ENCODE measurements around the gene TESK2. TPM values are rescaled to one million over a fixed set of nuclear protein-coding genes. Genes with fewer than 3 reads are reported as not detected.

TESK2 gene
- total and polyA plus RNA-seq, 10 donors = 3.2 to 11.5 (median 7.7) TPM

GRCh38 chr1:45456531-45456930 lies 34.4 kb downstream of the TESK2 start:
- Histone ChIP-seq H3K27me3 (replicated peaks in 1 of 7) (no peaks in the 10 kb centered on the region), H3K9me3 (no peaks in the 10 kb centered on the region), H3K36me3 (peaks cover 0 to 27% (median 0%) of the 10 kb centered on the region in 6 donors), H3K4me3 (no peak overlapping the region), H3K4me1 (no peaks in the 10 kb centered on the region), H3K27ac (no peak overlapping the region)
- intact Hi-C loops (cut with DNase I; ENCODE audit: low total_unique reads) = no loop called here
- no peak for TF ChIP-seq POLR2A (IDR thresholded peaks at IDR 0.05)
- no peak for TF ChIP-seq CTCF (IDR thresholded peaks at IDR 0.05 in 8 of 11, conservative IDR thresholded peaks at IDR 0.05 in 3 of 11)
- TF ChIP-seq POLR2AphosphoS5 (IDR thresholded peaks at IDR 0.05) = no peak
- DNase-seq = no peak

GRCh38 chr1:45455162-45455561 lies 35.8 kb downstream of the TESK2 start:
- Histone ChIP-seq H3K4me3 (no peak overlapping the region), H3K27ac (no peak overlapping the region), H3K9me3 (no peaks in the 10 kb centered on the region), H3K36me3 (peaks cover 0 to 27% (median 0%) of the 10 kb centered on the region in 6 donors), H3K4me1 (no peaks in the 10 kb centered on the region), H3K27me3 (replicated peaks in 1 of 7) (no peaks in the 10 kb centered on the region)
- intact Hi-C loops (cut with DNase I; ENCODE audit: low total_unique reads) = no loop called here
- no peak for DNase-seq
- WGBS, 5 donors = 89 to 94% (median 93%) methylated on average over 4 of the region's 4 CpGs
- TF ChIP-seq POLR2AphosphoS5 (IDR thresholded peaks at IDR 0.05) (no peak), CTCF (IDR thresholded peaks at IDR 0.05 in 8 of 11, conservative IDR thresholded peaks at IDR 0.05 in 3 of 11) (no peak), POLR2A (IDR thresholded peaks at IDR 0.05) (no peak)

GRCh38 chr1:45454464-45454863 lies 36.5 kb downstream of the TESK2 start:
- intact Hi-C loops (cut with DNase I; ENCODE audit: low total_unique reads) = no loop called here
- Histone ChIP-seq H3K4me3 (no peak overlapping the region), H3K27ac (no peak overlapping the region), H3K4me1 (no peaks in the 10 kb centered on the region), H3K27me3 (replicated peaks in 1 of 7) (no peaks in the 10 kb centered on the region), H3K9me3 (no peaks in the 10 kb centered on the region), H3K36me3 (peaks cover 0 to 27% (median 0%) of the 10 kb centered on the region in 6 donors)
- 92 to 96% (median 94%) methylated on average over 4 of the region's 4 CpGs for WGBS, 5 donors
- TF ChIP-seq CTCF (IDR thresholded peaks at IDR 0.05 in 8 of 11, conservative IDR thresholded peaks at IDR 0.05 in 3 of 11) (no peak), POLR2A (IDR thresholded peaks at IDR 0.05) (no peak), POLR2AphosphoS5 (IDR thresholded peaks at IDR 0.05) (no peak)
- DNase-seq = no peak

GRCh38 chr1:45452503-45452902 lies 38.5 kb downstream of the TESK2 start:
- TF ChIP-seq POLR2AphosphoS5 (IDR thresholded peaks at IDR 0.05) (no peak), POLR2A (IDR thresholded peaks at IDR 0.05) (no peak), CTCF (IDR thresholded peaks at IDR 0.05 in 8 of 11, conservative IDR thresholded peaks at IDR 0.05 in 3 of 11) (no peak)
- H3K4me1 ChIP-seq = no peaks in the 10 kb centered on the region
- WGBS, 5 donors = 80 to 89% (median 86%) methylated on average over 3 of the region's 3 CpGs
- intact Hi-C loops (cut with DNase I; ENCODE audit: low total_unique reads) = no loop called here
- H3K36me3 ChIP-seq = peaks cover 0 to 25% (median 0%) of the 10 kb centered on the region in 6 donors
- H3K4me3 ChIP-seq = no peak overlapping the region
- DNase-seq = no peak
- H3K27me3 ChIP-seq (replicated peaks in 1 of 7) = no peaks in the 10 kb centered on the region
- H3K27ac ChIP-seq = no peak overlapping the region
- no peaks in the 10 kb centered on the region for H3K9me3 ChIP-seq
